ENCODE data around the gene PRRX2. TPM values are rescaled to one million over a fixed set of nuclear protein-coding genes. Genes with fewer than 3 reads are reported as not detected.
A peak's percentile ranks its signal among the peaks of the same experiment; 100 is the strongest.

Gene PRRX2
- total and polyA plus RNA-seq, 2 of the 13 experiments (the other 11 are each of a cell fraction or from before 2014, with no cell fraction given), result 0.05 TPM; not detected in 1

- TF ChIP-seq SP5 (CRISPR knock-in tag; IDR thresholded peaks at IDR 0.05; ENCODE audit: borderline replicate concordance, low read depth) (peak; percentile 45; the same call in 1 of the 2 replicates), HOXD1 (CRISPR knock-in tag; IDR thresholded peaks at IDR 0.05) (peak; percentile 56; the same call in 1 of the 2 replicates), ZNF543 (CRISPR knock-in tag; IDR thresholded peaks at IDR 0.05) (peak; percentile 84; the same call in 1 of the 2 replicates), ZFP62 (CRISPR knock-in tag; IDR thresholded peaks at IDR 0.05) (no peak), PATZ1 (CRISPR knock-in tag; IDR thresholded peaks at IDR 0.05) (peak; percentile 89), ZNF430 (CRISPR knock-in tag; IDR thresholded peaks at IDR 0.05) (peak; percentile 90), ZBTB20 (CRISPR knock-in tag; IDR thresholded peaks at IDR 0.05; ENCODE audit: borderline replicate concordance, low read depth) (peak; percentile 66; the same call in 1 of the 2 replicates), PAX8 (CRISPR knock-in tag; IDR thresholded peaks at IDR 0.05; ENCODE audit: borderline replicate concordance) (peak; percentile 52; the same call in 1 of the 2 replicates), MAFK (conservative IDR thresholded peaks at IDR 0.05 in 1 of 2, IDR thresholded peaks at IDR 0.05 in 1 of 2; ENCODE audit: low read length in 2 of 2) (no peak), TFDP1 (CRISPR knock-in tag; IDR thresholded peaks at IDR 0.05; ENCODE audit: borderline replicate concordance) (peak; percentile 58; the same call in 1 of the 2 replicates), TMF1 (CRISPR knock-in tag; IDR thresholded peaks at IDR 0.05; ENCODE audit: low read depth) (peak; percentile 74; the same call in 1 of the 2 replicates), JUN (CRISPR knock-in tag; IDR thresholded peaks at IDR 0.05) (peak; percentile 59; the same call in 1 of the 2 replicates), CSRNP1 (CRISPR knock-in tag; IDR thresholded peaks at IDR 0.05) (peak; percentile 74), EHMT2 (IDR thresholded peaks at IDR 0.05; ENCODE audit: borderline replicate concordance, low read depth, low read length) (no peak), GPN1 (CRISPR knock-in tag; IDR thresholded peaks at IDR 0.05; ENCODE audit: borderline replicate concordance) (0 out of 2 replicates have a peak, but pooled peaks have one; percentile 54), ZFY (CRISPR knock-in tag; IDR thresholded peaks at IDR 0.05) (peak; percentile 89), ZNF556 (CRISPR knock-in tag; IDR thresholded peaks at IDR 0.05; ENCODE audit: borderline replicate concordance) (peak; percentile 97; the same call in 1 of the 2 replicates), SALL2 (CRISPR knock-in tag; IDR thresholded peaks at IDR 0.05) (peak; percentile 93), THAP8 (CRISPR knock-in tag; IDR thresholded peaks at IDR 0.05; ENCODE audit: borderline replicate concordance) (peak; percentile 54; the same call in 1 of the 2 replicates), HOXA7 (CRISPR knock-in tag; IDR thresholded peaks at IDR 0.05) (no peak), KLF9 (CRISPR knock-in tag; IDR thresholded peaks at IDR 0.05; ENCODE audit: low read depth) (peak; percentile 43; the same call in 1 of the 2 replicates), CENPT (CRISPR knock-in tag; IDR thresholded peaks at IDR 0.05; ENCODE audit: low read depth) (no peak), ZNF850 (CRISPR knock-in tag; conservative IDR thresholded peaks at IDR 0.05) (no peak; the same call in 1 of the 2 replicates)
Observed at GRCh38 chr9:129641750-129642585, 23.5 kb upstream of the PRRX2 start, which contains the start of gene ASB6 (continued).

Measured in HepG2 (cell line).